Fibroblast of lung (primary cell): Measurements from ENCODE around the gene SMC3. TPM values are rescaled to one million over a fixed set of nuclear protein-coding genes. Genes with fewer than 3 reads are reported as not detected.

Experiments
- DNase-seq, 2 donors: peaks; one replicate each; pipeline versions ENCODE4 v3.0.0 to v3.0.0-alpha.2; 2010; ENCODE audit warnings: low read depth in 2 of 2
- H2AFZ ChIP-seq: 2 replicates; pipeline ENCODE4 v1.5.1; 2012; ENCODE audit warnings: low read length, control low read depth, inconsistent platforms
- H3K27ac ChIP-seq: 2 replicates; pipeline ENCODE4 v1.5.1; 2011; ENCODE audit warnings: low read length, control low read depth; ENCODE audit not compliant: insufficient read depth
- H3K27me3 ChIP-seq: 2 replicates; pipeline ENCODE4 v1.5.1; 2011; ENCODE audit warnings: mild to moderate bottlenecking, low read length; ENCODE audit not compliant: control insufficient read depth, insufficient read depth
- H3K36me3 ChIP-seq: 2 replicates; pipeline ENCODE4 v1.5.1; 2011; ENCODE audit warnings: low read length; ENCODE audit not compliant: control insufficient read depth, insufficient read depth
- H3K4me1 ChIP-seq: 2 replicates; pipeline ENCODE4 v1.5.1; 2011; ENCODE audit warnings: low read length; ENCODE audit not compliant: control insufficient read depth, insufficient read depth; ENCODE audit errors: extremely low read depth
- H3K4me2 ChIP-seq: 2 replicates; pipeline ENCODE4 v1.5.1; 2011; ENCODE audit warnings: low read length, control low read depth; ENCODE audit not compliant: insufficient read depth; ENCODE audit errors: extremely low read depth
- H3K4me3 ChIP-seq, 4 experiments: fragments of 200-600 bp in 1 of 4; sonication (generic) in 1 of 4; replicated peaks in 1 of 4; 2 replicates each; pipeline ENCODE4 v1.5.1; 2011 to 2016; ENCODE audit warnings: low read length in 4 of 4, low read depth in 3 of 4, mild to moderate bottlenecking in 3 of 4, control low read depth in 2 of 4, inconsistent platforms in 1 of 4, mixed read lengths in 1 of 4; ENCODE audit not compliant: insufficient read depth in 1 of 4; ENCODE audit errors: control extremely low read depth in 1 of 4
- H3K79me2 ChIP-seq: 2 replicates; pipeline ENCODE4 v1.5.1; 2012; ENCODE audit warnings: mild to moderate bottlenecking, low read length, inconsistent platforms; ENCODE audit not compliant: control insufficient read depth, insufficient read depth
- H3K9ac ChIP-seq: 2 replicates; pipeline ENCODE4 v1.5.1; 2011; ENCODE audit warnings: mild to moderate bottlenecking, low read length, control low read depth; ENCODE audit not compliant: insufficient read depth
- H3K9me3 ChIP-seq: 2 replicates; pipeline ENCODE4 v1.5.1; 2012; ENCODE audit warnings: low read depth, low read length; ENCODE audit not compliant: control insufficient read depth, insufficient read depth
- H4K20me1 ChIP-seq: 2 replicates; pipeline ENCODE4 v1.5.1; 2011; ENCODE audit warnings: low read length; ENCODE audit not compliant: control insufficient read depth, insufficient read depth; ENCODE audit errors: extremely low read depth
- CTCF ChIP-seq, 2 donors: IDR thresholded peaks in 1 of 2; conservative IDR thresholded peaks in 1 of 2; 1 replicate in 1 of 2; 2 replicates in 1 of 2; pipeline ENCODE4 v1.5.1; 2011 to 2012; ENCODE audit warnings: low read length in 2 of 2, control low read depth in 1 of 2, inconsistent platforms in 1 of 2, low read depth in 1 of 2, mild to moderate bottlenecking in 1 of 2
- EZH2 ChIP-seq: IDR thresholded peaks from 2 replicates; pipeline ENCODE4 v1.5.1; 2012; ENCODE audit warnings: low read length, control low read depth, mild to moderate bottlenecking; ENCODE audit errors: missing control alignments
- polyA plus RNA-seq, 2 donors: library from polyadenylated mRNA; depleted of rRNA in 1 of 2; stranded (reverse) in 1 of 2; unstranded in 1 of 2; fragments of >200 nt; gene quantifications; 2 replicates each; pipeline ENCODE4 v1.2.1, GENCODE V29; 2011 to 2012; ENCODE audit warnings: missing spikeins in 1 of 2
- total RNA-seq: library from RNA; depleted of rRNA; stranded (reverse); fragments of >200 nt; gene quantifications from 2 replicates; pipeline ENCODE4 v1.2.1, GENCODE V29; 2014

The SMC3 gene
- total and polyA plus RNA-seq, 2 donors (not counting 1 experiment from before 2014, with no cell fraction given): 25.9 to 31.9 TPM

- H3K79me2 ChIP-seq: peaks cover 58% of the 10 kb centered on the region
- H3K4me3 ChIP-seq: peak overlapping the region in 3 of 4 experiments; percentile 84 to 92 (median 86)
- H3K27ac ChIP-seq: no peak overlapping the region
- H3K4me1 ChIP-seq: no peaks in the 10 kb centered on the region
- no peak overlapping the region for H2AFZ ChIP-seq
- TF ChIP-seq EZH2: no peak
- TF ChIP-seq CTCF (conservative IDR thresholded peaks at IDR 0.05 in 1 of 2, IDR thresholded peaks at IDR 0.05 in 1 of 2; ENCODE audit: low read depth in 1 of 2, low read length in 2 of 2): no peak
- H3K27me3 ChIP-seq: no peaks in the 10 kb centered on the region
- no peak for DNase-seq
- no peaks in the 10 kb centered on the region for H3K9me3 ChIP-seq
- no peak overlapping the region for H3K9ac ChIP-seq
- H4K20me1 ChIP-seq: no peaks in the 10 kb centered on the region
- H3K36me3 ChIP-seq: no peaks in the 10 kb centered on the region
- H3K4me2 ChIP-seq: peak overlapping the region; percentile 67
Measured at GRCh38 chr10:110569122-110569521, 1.6 kb downstream of the SMC3 start.

- Histone ChIP-seq H3K36me3 (no peaks in the 10 kb centered on the region), H3K9me3 (no peaks in the 10 kb centered on the region), H3K4me2 (peak overlapping the region; percentile 11)
Measured at GRCh38 chr10:110569736-110570135, 2.2 kb downstream of the SMC3 start.

GRCh38 chr10:110571093-110571743 lies 3.7 kb downstream of the SMC3 start:
- no peaks in the 10 kb centered on the region for H3K36me3 ChIP-seq
- H3K27ac ChIP-seq: no peak overlapping the region
- no peak overlapping the region for H3K4me3 ChIP-seq
- DNase-seq: no peak
- H3K4me1 ChIP-seq: peaks cover 3% of the 10 kb centered on the region
- no peak overlapping the region for H2AFZ ChIP-seq
- peaks cover 67% of the 10 kb centered on the region for H3K79me2 ChIP-seq
- no peak overlapping the region for H3K4me2 ChIP-seq
- H3K9ac ChIP-seq: no peak overlapping the region
- no peak for TF ChIP-seq CTCF (conservative IDR thresholded peaks at IDR 0.05 in 1 of 2, IDR thresholded peaks at IDR 0.05 in 1 of 2; ENCODE audit: low read depth in 1 of 2, low read length in 2 of 2)
- TF ChIP-seq EZH2: no peak
- H3K27me3 ChIP-seq: no peaks in the 10 kb centered on the region
- H3K9me3 ChIP-seq: no peaks in the 10 kb centered on the region
- H4K20me1 ChIP-seq: no peaks in the 10 kb centered on the region

More at GRCh38 chr10:110569736-110570135, 2.2 kb downstream of the SMC3 start:
- H3K9ac ChIP-seq: no peak overlapping the region
- DNase-seq: no peak
- peaks cover 64% of the 10 kb centered on the region for H3K79me2 ChIP-seq
- peak overlapping the region in 1 of 4 experiments; percentile 86 for H3K4me3 ChIP-seq
- H4K20me1 ChIP-seq: no peaks in the 10 kb centered on the region
- no peak overlapping the region for H2AFZ ChIP-seq
- H3K4me1 ChIP-seq: no peaks in the 10 kb centered on the region
- H3K27ac ChIP-seq: no peak overlapping the region
- TF ChIP-seq CTCF (conservative IDR thresholded peaks at IDR 0.05 in 1 of 2, IDR thresholded peaks at IDR 0.05 in 1 of 2; ENCODE audit: low read depth in 1 of 2, low read length in 2 of 2) (no peak), EZH2 (no peak)
- H3K27me3 ChIP-seq: no peaks in the 10 kb centered on the region
